Hepatocyte (in vitro differentiated cells): ENCODE results near the gene APRT. TPM values are rescaled to one million over a fixed set of nuclear protein-coding genes. Genes with fewer than 3 reads are reported as not detected.

Experiments used
- DNase-seq: peaks from one replicate; pipeline ENCODE4 v3.0.0-alpha.2; 2016; ENCODE audit warnings: low spot score
- H2AFZ ChIP-seq: fragments of 200-600 bp; sonication (generic); 2 replicates; pipeline ENCODE4 v1.6.0; 2016; ENCODE audit warnings: antibody characterized with exemption, mild to moderate bottlenecking
- H3K27ac ChIP-seq: fragments of 200-600 bp; sonication (generic); 2 replicates; pipeline ENCODE4 v1.5.1; 2016; ENCODE audit warnings: mild to moderate bottlenecking
- H3K27me3 ChIP-seq: fragments of 200-600 bp; sonication (generic); 2 replicates; pipeline ENCODE4 v1.6.1; 2016
- H3K36me3 ChIP-seq: fragments of 200-600 bp; sonication (generic); replicated peaks from 2 replicates; pipeline ENCODE4 v1.5.1; 2016; ENCODE audit warnings: low read depth; ENCODE audit not compliant: insufficient read depth
- H3K4me1 ChIP-seq: fragments of 200-600 bp; sonication (generic); 2 replicates; pipeline ENCODE4 v1.5.1; 2016; ENCODE audit warnings: mild to moderate bottlenecking, moderate library complexity; ENCODE audit not compliant: insufficient read depth
- H3K4me2 ChIP-seq: fragments of 200-600 bp; sonication (generic); 2 replicates; pipeline ENCODE4 v1.6.0; 2016
- H3K4me3 ChIP-seq: fragments of 200-600 bp; sonication (generic); 2 replicates; pipeline ENCODE4 v1.5.1; 2016; ENCODE audit warnings: mild to moderate bottlenecking
- H3K79me2 ChIP-seq: fragments of 200-600 bp; sonication (generic); 2 replicates; pipeline ENCODE4 v1.6.0; 2017; ENCODE audit warnings: mild to moderate bottlenecking
- H3K9me2 ChIP-seq: fragments of 200-600 bp; sonication (generic); replicated peaks from 2 replicates; pipeline ENCODE4 v1.6.0; 2017; ENCODE audit warnings: mild to moderate bottlenecking; ENCODE audit not compliant: insufficient read depth
- H3K9me3 ChIP-seq: fragments of 200-600 bp; sonication (generic); 2 replicates; pipeline ENCODE4 v1.5.1; 2016; ENCODE audit warnings: low read depth, mild to moderate bottlenecking
- H4K20me1 ChIP-seq: fragments of 200-600 bp; sonication (generic); 2 replicates; pipeline ENCODE4 v1.6.0; 2016; ENCODE audit warnings: mild to moderate bottlenecking; ENCODE audit not compliant: insufficient read depth, poor library complexity, severe bottlenecking
- CTCF ChIP-seq: fragments of 200-600 bp; sonication (generic); IDR thresholded peaks from 2 replicates; pipeline ENCODE4 v1.5.1; 2016; ENCODE audit warnings: antibody characterized with exemption, mild to moderate bottlenecking; ENCODE audit not compliant: poor library complexity
- EZH2 ChIP-seq: fragments of 200-600 bp; sonication (generic); IDR thresholded peaks from 2 replicates; pipeline ENCODE4 v1.6.1; 2016; ENCODE audit warnings: antibody characterized with exemption, mild to moderate bottlenecking, borderline replicate concordance
- EZH2phosphoT487 ChIP-seq: fragments of 200-600 bp; sonication (generic); IDR thresholded peaks from one replicate; pipeline ENCODE4 v1.6.1; 2018; ENCODE audit warnings: antibody characterized with exemption, mild to moderate bottlenecking, low read depth, moderate library complexity; ENCODE audit not compliant: unreplicated experiment, severe bottlenecking
- WGBS: methylation state at CpG from one replicate; pipeline ENCODE4 v1.1.6; 2016; ENCODE audit warnings: low lambda C conversion rate; ENCODE audit errors: missing lambda C conversion rate; 5-methylcytosine and 5-hydroxymethylcytosine counted together
- polyA plus RNA-seq: library from polyadenylated mRNA; unstranded; fragments of >200 nt; fragmentation: Nextera tagmentation; extraction: Ambion mirVana; gene quantifications from 2 replicates; pipeline ENCODE4 v1.2.1, GENCODE V29; 2016
- total RNA-seq: library from RNA; depleted of rRNA; stranded (reverse); fragments of >200 nt; gene quantifications from 2 replicates; pipeline ENCODE4 v1.2.3, GENCODE V29; 2014

The APRT gene
- total and polyA plus RNA-seq, 2 experiments from 2014 or later: 101 to 237 TPM

- peaks cover 15% of the 10 kb centered on the region for H4K20me1 ChIP-seq
- peaks cover 55% of the 10 kb centered on the region for H3K79me2 ChIP-seq
These were observed 44.1 kb downstream of the APRT start for GRCh38 chr16:88767546-88768070.

DNA sequence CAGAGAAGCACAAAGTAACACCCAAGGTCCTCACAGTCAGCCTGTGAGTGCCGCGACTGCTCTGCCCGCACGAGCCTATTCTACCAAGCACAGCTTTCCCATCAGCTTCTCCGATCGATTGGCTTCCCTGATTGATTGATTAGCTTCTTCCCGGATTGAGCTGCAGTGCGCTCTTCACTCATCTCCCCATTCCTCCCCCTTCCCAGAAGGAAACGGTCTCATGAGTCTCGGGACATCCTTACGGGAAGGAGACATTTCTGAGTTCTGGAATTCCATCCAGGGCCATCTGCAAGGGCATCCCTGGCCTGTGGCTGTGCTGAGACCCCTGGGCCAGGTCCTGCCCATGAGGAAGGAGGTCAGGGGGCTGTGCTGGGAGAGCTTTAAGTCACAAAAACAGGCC lies 44.8 kb downstream of the APRT start:
- no peak overlapping the region for H3K4me2 ChIP-seq
- 90% methylated on average over 11 of the region's 11 CpGs for whole genome bisulfite sequencing
- H3K4me3 ChIP-seq: no peak overlapping the region
- H3K9me2 ChIP-seq: no peaks in the 10 kb centered on the region
- H3K4me1 ChIP-seq: peaks cover 54% of the 10 kb centered on the region
- H3K79me2 ChIP-seq: peaks cover 57% of the 10 kb centered on the region
- DNase-seq: no peak
- H3K27me3 ChIP-seq: no peaks in the 10 kb centered on the region
- H3K36me3 ChIP-seq: no peaks in the 10 kb centered on the region
- H3K9me3 ChIP-seq: no peaks in the 10 kb centered on the region
- H3K27ac ChIP-seq: no peak overlapping the region
- no peak for TF ChIP-seq EZH2phosphoT487
- TF ChIP-seq EZH2: no peak
- TF ChIP-seq CTCF: no peak
- H4K20me1 ChIP-seq: peaks cover 15% of the 10 kb centered on the region
- H2AFZ ChIP-seq: no peak overlapping the region

More at GRCh38 chr16:88767546-88768070, 44.1 kb downstream of the APRT start:
- Histone ChIP-seq H3K9me2 (no peaks in the 10 kb centered on the region), H3K27ac (no peak overlapping the region), H3K4me2 (no peak overlapping the region), H3K9me3 (no peaks in the 10 kb centered on the region), H3K36me3 (no peaks in the 10 kb centered on the region), H3K4me1 (peaks cover 57% of the 10 kb centered on the region), H2AFZ (no peak overlapping the region), H3K27me3 (no peaks in the 10 kb centered on the region), H3K4me3 (no peak overlapping the region)
- no peak for DNase-seq
- 87% methylated on average over 11 of the region's 12 CpGs for whole genome bisulfite sequencing
- TF ChIP-seq EZH2: no peak
- no peak for TF ChIP-seq CTCF
- no peak for TF ChIP-seq EZH2phosphoT487

GRCh38 chr16:88764913-88765349 lies 46.8 kb downstream of the APRT start:
- 47% methylated on average over 8 of the region's 9 CpGs for WGBS
- peak overlapping the region; percentile 67 for H3K27ac ChIP-seq
- H3K9me3 ChIP-seq: no peaks in the 10 kb centered on the region
- no peak overlapping the region for H2AFZ ChIP-seq
- DNase-seq: peak; percentile 83
- TF ChIP-seq EZH2phosphoT487 (no peak), CTCF (no peak), EZH2 (no peak)
- H3K79me2 ChIP-seq: peaks cover 56% of the 10 kb centered on the region
- H3K4me1 ChIP-seq: peaks cover 47% of the 10 kb centered on the region
- no peaks in the 10 kb centered on the region for H3K9me2 ChIP-seq
- H3K4me3 ChIP-seq: no peak overlapping the region
- H3K27me3 ChIP-seq: no peaks in the 10 kb centered on the region
- H3K36me3 ChIP-seq: no peaks in the 10 kb centered on the region
- peak overlapping the region; percentile 8 for H3K4me2 ChIP-seq
- H4K20me1 ChIP-seq: peaks cover 15% of the 10 kb centered on the region
